Measurements from ENCODE around the gene SLC39A12. TPM values are rescaled to one million over a fixed set of nuclear protein-coding genes. Genes with fewer than 3 reads are reported as not detected.
A peak's percentile ranks its signal among the peaks of the same experiment; 100 is the strongest.

SLC39A12 gene
- total RNA-seq, 1 donor from 2014 or later = not detected

GRCh38 chr10:18021725-18022480 is 70.2 kb downstream of the SLC39A12 start:
- DNase-seq (ENCODE audit: low spot score) (no peak), ATAC-seq (no peak)
- intact Hi-C loops (cut with DNase I) = no loop called here

DNA sequence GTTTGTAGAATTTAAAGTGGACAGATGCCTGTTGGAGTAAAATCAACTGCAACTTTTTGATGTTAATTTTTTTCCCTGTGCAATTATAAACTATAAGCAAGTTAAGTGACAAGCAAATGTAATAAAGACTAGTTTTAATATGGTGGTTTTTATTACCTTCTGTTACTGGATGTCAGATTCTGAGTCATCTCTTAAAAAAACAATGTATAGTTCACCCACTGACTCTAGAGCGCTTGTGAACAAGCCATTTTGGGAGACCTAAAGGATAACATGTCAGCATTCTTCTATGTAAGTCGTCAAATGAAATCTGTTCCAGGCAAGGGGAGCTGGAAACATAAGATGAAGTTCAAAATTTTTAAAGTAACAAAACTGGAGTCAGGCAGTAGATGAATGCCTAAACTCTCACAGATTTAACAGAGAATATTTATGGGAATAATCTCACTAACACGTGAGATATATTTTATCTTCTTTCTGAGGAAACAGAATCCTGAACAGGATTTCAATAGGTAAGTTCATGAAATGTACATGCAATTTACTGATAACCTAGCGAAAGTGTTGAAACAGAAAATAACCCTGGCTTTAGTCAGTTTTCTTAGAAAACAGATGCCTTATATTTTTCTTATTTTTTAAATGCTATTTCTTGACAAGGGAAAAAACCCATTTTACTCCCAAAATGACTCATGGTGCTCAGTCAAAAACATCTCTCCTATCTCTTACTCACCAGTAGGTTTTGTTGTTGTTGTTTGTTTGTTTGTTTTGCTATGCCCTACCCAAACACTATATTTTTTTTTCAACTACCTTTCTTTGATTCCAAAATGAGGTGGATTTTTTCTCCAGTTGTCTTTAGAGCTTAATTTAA is 91.7 kb downstream of the SLC39A12 start:
- intact Hi-C loops (cut with DNase I) = no loop called here
- DNase-seq (ENCODE audit: low spot score) = no peak
- ATAC-seq = no peak

DNA sequence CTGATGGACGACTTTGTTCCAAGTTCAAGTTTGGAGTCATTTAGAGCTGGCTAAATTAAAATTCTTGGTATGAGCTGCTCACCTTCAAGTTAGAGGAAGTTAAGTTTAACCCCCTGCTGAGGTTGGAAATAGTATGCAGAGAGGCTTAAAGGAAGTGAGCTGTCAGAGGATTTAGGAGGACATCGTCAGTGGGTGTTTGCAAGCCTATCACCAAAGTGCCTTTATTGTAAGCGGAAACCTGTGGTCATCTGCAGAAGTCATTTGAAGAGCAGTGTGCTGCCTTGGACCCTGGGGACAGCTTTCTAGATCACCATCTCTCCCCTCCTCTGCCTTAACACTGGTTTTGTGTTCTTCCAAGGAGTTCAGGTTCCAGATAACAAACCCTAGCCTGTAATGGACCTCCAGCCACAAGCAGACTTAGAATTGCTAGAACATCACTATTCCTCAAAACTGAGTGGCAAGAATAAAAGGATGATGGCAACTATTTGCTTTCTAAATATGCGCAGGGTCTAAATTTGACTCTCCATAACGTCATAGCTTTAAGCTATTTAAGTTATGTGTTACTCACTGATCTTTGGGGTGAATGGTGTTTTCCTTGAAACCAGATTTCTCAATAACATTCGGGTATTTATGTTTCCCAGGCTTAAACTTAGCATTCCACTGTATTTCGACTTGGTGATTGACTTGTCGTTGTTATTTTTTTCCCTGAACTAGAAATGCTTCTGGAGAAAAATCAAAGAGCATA is 93.4 kb downstream of the SLC39A12 start:
- no peak for ATAC-seq
- intact Hi-C loops (cut with DNase I) = no loop called here
- DNase-seq (ENCODE audit: low spot score) = no peak

GRCh38 chr10:18056583-18056982 is 104.9 kb downstream of the SLC39A12 start:
- DNase-seq (ENCODE audit: low spot score) = no peak
- no peak for ATAC-seq
- intact Hi-C loops (cut with DNase I) = no loop called here

GRCh38 chr10:18059826-18060559 is 108.3 kb downstream of the SLC39A12 start:
- ATAC-seq = no peak
- DNase-seq (ENCODE audit: low spot score) = no peak
- intact Hi-C loops (cut with DNase I) = no loop called here

GRCh38 chr10:18066947-18067346 is 115.2 kb downstream of the SLC39A12 start:
- ATAC-seq (no peak), DNase-seq (ENCODE audit: low spot score) (no peak)
- intact Hi-C loops (cut with DNase I) = no loop called here

DNA sequence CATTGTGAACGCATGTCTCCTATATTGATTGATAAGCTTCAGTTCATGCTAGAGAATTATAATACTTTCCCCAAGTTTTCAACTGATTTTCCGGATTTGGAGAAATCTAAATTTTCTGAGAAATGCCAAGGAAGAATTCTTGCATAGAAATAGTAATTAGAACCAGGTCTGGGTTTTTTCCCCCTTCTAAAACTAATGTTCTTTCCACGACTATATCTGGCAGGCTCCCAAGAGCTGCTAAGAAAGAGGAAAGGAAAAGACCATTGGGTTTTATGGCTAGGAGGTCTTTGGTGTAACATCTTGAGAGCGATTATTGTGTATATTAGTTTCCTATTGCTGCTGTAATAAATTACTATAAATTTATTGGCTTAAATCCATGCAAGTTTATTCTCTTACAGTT is 116.7 kb downstream of the SLC39A12 start:
- intact Hi-C loops (cut with DNase I) = no loop called here
- DNase-seq (ENCODE audit: low spot score) (no peak), ATAC-seq (no peak)

DNA sequence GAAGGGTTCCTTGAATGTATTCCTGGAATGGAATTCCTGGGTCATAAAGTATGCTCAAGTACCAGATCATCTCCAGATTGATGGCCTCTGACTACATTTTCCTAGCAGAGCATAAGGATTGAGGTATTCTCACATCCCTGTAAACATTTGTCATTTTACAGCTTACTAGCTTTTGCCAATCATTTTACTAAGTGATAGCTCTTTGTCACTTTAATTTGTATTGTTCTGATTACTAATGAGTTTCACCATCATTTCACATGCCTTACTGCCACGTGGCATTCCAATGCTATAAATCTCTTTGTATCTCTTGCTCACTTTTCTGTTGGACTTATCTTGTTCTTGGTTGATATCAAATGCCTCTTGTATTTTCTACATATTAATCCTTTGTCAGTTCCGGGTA is 119.9 kb downstream of the SLC39A12 start:
- ATAC-seq (no peak), DNase-seq (ENCODE audit: low spot score) (no peak)
- intact Hi-C loops (cut with DNase I) = no loop called here

DNA sequence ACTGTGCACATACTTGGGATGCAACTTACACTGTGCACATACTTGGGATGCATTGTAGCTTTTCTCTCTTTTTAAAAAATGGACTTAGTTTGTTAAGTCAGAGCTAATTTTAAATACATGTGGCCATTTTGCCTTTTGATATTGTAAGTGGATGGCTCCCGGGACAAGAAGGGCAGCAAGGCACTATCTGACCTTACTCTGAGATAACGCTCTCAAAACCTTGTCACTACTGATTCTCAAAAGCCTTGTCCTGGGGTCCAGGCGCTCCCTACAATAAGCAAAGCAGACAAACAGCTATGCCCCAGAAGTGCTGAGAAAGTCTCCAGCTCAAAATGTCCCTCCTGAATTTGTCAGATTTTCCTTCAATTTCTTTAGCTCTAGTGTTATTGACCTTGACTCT is 121.6 kb downstream of the SLC39A12 start:
- intact Hi-C loops (cut with DNase I) = no loop called here
- DNase-seq (ENCODE audit: low spot score) (no peak), ATAC-seq (no peak)

GRCh38 chr10:18075881-18076280 is 124.2 kb downstream of the SLC39A12 start:
- DNase-seq (ENCODE audit: low spot score) (no peak), ATAC-seq (no peak)
- intact Hi-C loops (cut with DNase I) = no loop called here

DNA sequence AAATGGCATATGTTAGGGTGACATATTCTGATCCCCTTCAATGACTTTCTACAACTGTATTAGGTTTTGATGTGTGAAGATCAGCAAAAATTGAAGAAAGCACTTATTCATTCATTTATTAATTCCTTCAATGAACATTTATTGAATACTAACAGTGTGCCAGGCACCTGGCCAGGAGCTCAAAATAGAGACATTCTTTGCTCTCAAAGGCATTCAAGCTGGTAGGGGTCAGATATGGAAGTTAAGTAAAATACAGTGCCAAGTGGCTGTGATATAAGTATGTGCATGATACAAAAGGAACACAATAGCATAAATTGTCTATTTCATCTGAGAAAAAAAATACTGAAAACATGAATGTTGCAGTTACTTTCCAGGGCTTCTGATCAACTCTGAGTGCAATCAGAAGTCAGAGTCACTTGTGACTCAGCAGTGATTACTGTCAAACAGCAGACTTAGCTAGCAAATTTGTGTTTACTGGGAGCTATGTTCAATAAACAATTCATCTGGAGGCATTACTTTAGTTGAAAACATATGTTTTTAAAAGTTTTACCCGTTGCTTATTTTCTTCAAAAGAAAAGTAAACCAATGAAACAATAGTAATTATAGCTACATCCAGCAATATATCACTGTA is 128.1 kb downstream of the SLC39A12 start:
- DNase-seq (ENCODE audit: low spot score) (no peak), ATAC-seq (no peak)
- intact Hi-C loops (cut with DNase I) = no loop called here

GRCh38 chr10:18082381-18082780 is 130.7 kb downstream of the SLC39A12 start:
- DNase-seq (ENCODE audit: low spot score) (no peak), ATAC-seq (no peak)
- intact Hi-C loops (cut with DNase I) = no loop called here

DNA sequence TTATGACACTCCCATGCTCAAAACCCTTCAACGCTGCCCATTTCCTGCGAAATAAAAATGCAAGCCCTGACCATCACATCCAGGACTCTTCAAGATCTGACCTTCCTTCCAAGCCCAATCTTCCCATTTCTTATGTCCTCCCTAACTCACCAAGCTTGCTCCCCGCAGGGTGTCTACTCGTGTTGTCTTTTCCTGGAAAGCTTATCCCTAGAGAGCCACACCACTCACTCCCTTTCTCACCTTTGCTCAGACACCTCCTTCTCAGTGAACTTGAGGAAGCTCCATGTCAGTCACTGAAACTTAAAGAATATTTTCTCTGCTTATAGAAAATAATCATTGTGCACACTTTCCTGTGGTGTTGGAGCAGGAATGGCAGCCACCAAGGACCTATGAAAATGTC is 134.1 kb downstream of the SLC39A12 start:
- intact Hi-C loops (cut with DNase I) = no loop called here
- ATAC-seq (no peak), DNase-seq (ENCODE audit: low spot score) (no peak)

DNA sequence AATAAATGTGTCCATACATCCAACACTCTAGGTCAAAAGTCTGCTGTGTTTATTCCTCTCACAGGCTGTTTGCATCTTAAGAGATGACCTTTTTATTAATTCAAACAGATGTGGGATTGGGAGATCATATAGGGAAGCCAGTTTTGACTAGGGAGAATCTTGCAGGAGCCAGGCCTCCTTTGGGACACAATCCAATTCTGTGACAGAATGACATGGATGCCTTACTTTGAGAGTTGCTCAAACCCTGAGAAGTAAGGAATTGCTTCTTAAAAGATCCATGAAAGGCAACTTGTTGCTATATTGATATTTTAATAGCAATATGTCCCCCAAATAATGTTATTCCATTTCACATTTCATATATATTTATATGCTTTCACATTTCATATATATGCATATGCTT is 135.0 kb downstream of the SLC39A12 start:
- intact Hi-C loops (cut with DNase I) = no loop called here
- no peak for DNase-seq (ENCODE audit: low spot score)
- ATAC-seq = no peak

DNA sequence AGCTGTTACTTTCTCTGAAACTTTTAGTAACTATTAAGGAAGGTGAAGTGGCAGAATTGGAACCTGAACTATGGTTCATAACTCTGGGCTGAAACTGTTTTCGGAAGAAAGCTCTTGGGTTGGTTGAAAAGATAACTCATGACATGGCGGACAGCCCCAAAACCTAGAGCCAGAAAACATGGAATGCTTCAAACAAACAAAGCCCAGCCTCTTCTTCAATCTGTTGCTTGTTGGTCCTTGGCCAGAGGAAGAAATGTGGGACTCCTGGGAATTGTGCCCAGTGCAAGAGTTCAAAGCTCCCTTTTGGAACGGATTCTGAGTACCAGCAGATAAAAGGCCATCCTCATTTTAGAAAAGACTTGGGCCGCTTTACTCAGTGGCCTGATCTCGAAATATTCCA is 135.6 kb downstream of the SLC39A12 start:
- intact Hi-C loops (cut with DNase I) = no loop called here
- DNase-seq (ENCODE audit: low spot score) = no peak
- peak; percentile 17 for ATAC-seq

Measured in sciatic nerve (tissue), 2 donors.